BJ (cell line): ENCODE results near the gene SMIM7. TPM values are rescaled to one million over a fixed set of nuclear protein-coding genes. Genes with fewer than 3 reads are reported as not detected.

Source experiments
- CTCF ChIA-PET: fragments of 350-600 bp; formaldehyde crosslinking; extraction: SDS; loops from one replicate; lab custom pipeline; 2021; ENCODE audit warnings: antibody characterized with exemption, inconsistent platforms; lab: Yijun Ruan, JAX
- POLR2A ChIA-PET: fragments of 300-600 bp; sonication (Branson Sonifier 250); formaldehyde crosslinking; extraction: SDS; loops from one replicate; lab custom pipeline; 2021; ENCODE audit warnings: antibody characterized with exemption; lab: Charles Lee
- DNase-seq: peaks from one replicate; pipeline ENCODE4 v3.0.0-alpha.2; 2011; ENCODE audit warnings: low read depth
- H3K27me3 ChIP-seq: 2 replicates; pipeline ENCODE4 v1.6.0; 2011; ENCODE audit warnings: low read length; ENCODE audit not compliant: control insufficient read depth, insufficient read depth
- H3K36me3 ChIP-seq: 2 replicates; pipeline ENCODE4 v1.5.1; 2011; ENCODE audit warnings: low read length; ENCODE audit not compliant: control insufficient read depth, insufficient read depth
- H3K4me3 ChIP-seq: 2 replicates; pipeline ENCODE4 v1.5.1; 2011; ENCODE audit warnings: low read depth, mild to moderate bottlenecking, control low read depth, low read length
- polyA plus RNA-seq: library from polyadenylated mRNA; depleted of rRNA; stranded (reverse); fragments of >200 nt; gene quantifications from 2 replicates; pipeline ENCODE4 v1.2.3, GENCODE V29; 2011
- TF ChIP-seq, protein P1 (sequence below): IDR thresholded peaks from 2 replicates; pipeline ENCODE4 v1.5.1; 2011; ENCODE audit warnings: low read depth, mild to moderate bottlenecking, control low read depth, inconsistent platforms, low read length, moderate library complexity; ENCODE audit not compliant: insufficient read depth

The SMIM7 gene
- polyA plus RNA-seq, 1 experiment: 61.4 TPM

- DNase-seq: no peak
- Histone ChIP-seq H3K27me3 (no peaks in the 10 kb centered on the region), H3K4me3 (no peak overlapping the region), H3K36me3 (peaks cover 2% of the 10 kb centered on the region; the same call in 1 of the 2 replicates)
- POLR2A ChIA-PET: no interaction called here
- TF ChIP-seq, protein P1, sequence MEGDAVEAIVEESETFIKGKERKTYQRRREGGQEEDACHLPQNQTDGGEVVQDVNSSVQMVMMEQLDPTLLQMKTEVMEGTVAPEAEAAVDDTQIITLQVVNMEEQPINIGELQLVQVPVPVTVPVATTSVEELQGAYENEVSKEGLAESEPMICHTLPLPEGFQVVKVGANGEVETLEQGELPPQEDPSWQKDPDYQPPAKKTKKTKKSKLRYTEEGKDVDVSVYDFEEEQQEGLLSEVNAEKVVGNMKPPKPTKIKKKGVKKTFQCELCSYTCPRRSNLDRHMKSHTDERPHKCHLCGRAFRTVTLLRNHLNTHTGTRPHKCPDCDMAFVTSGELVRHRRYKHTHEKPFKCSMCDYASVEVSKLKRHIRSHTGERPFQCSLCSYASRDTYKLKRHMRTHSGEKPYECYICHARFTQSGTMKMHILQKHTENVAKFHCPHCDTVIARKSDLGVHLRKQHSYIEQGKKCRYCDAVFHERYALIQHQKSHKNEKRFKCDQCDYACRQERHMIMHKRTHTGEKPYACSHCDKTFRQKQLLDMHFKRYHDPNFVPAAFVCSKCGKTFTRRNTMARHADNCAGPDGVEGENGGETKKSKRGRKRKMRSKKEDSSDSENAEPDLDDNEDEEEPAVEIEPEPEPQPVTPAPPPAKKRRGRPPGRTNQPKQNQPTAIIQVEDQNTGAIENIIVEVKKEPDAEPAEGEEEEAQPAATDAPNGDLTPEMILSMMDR: no peak
- CTCF ChIA-PET: no interaction called here
Observed at GRCh38 chr19:16623576-16623975, 36.4 kb downstream of the SMIM7 start.

GRCh38 chr19:16623066-16623465, 36.9 kb downstream of the SMIM7 start:
- ChIA-PET CTCF (no interaction called here), POLR2A (no interaction called here)
- DNase-seq: no peak
- peaks cover 2% of the 10 kb centered on the region; the same call in 1 of the 2 replicates for H3K36me3 ChIP-seq
- no peak overlapping the region for H3K4me3 ChIP-seq
- TF ChIP-seq, protein P1: no peak
- H3K27me3 ChIP-seq: no peaks in the 10 kb centered on the region

DNA sequence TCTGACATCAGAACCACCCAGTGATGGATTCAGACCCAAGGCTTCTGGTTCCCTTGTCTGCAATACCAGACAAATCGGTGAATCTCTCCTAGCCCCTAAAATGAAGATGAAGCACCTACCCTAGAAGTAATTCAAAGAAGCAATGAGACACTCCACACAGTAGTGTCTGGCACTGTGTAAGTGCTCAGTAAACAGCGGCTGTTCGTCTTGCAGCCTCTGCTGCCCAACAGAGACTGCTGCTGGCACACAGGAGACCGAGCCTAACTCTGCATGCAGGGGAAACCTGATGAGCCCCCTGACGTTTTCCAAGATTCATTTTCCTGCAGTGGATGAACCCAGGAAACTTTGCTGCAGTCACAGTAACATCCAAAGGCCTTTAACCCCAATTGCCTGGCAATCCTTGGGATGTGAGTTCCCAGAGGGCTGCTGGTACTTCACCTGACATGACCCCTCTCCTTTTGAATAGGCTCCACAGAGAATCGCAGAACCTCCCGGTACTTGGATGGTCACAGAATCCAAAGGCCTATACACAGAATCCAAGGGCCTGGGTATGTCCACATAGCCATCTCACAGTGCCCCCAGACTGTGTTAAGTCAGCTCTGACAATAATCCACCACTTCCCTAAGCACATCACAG, 38.7 kb downstream of the SMIM7 start:
- H3K27me3 ChIP-seq: no peaks in the 10 kb centered on the region
- DNase-seq: no peak
- peaks cover 2% of the 10 kb centered on the region; the same call in 1 of the 2 replicates for H3K36me3 ChIP-seq
- ChIA-PET CTCF (no interaction called here), POLR2A (no interaction called here)
- no peak overlapping the region for H3K4me3 ChIP-seq
- TF ChIP-seq, protein P1: no peak

GRCh38 chr19:16620584-16620983, 39.4 kb downstream of the SMIM7 start:
- CTCF ChIA-PET: no interaction called here
- Histone ChIP-seq H3K27me3 (no peaks in the 10 kb centered on the region), H3K36me3 (peaks cover 2% of the 10 kb centered on the region; the same call in 1 of the 2 replicates), H3K4me3 (no peak overlapping the region)
- TF ChIP-seq, protein P1: no peak
- no peak for DNase-seq
- POLR2A ChIA-PET: no interaction called here

DNA sequence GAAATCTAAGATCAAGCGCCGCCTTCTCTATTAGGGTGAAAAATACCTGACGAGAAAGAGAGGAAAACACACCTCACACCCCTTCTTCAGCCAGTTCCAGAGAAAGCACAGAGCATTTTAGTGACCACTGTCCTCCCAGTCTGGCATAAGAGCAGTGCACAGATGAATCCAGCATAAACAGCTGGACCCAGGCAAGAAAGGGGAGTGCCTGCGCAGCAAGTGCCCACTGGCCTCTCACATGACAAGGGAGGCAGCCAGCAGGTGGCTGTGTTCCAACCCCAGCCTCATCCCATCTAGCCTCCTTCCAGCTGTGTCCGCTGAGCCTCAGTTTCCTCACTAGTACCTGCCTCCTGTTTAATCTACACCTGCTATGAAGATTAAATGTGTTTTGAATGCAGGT, 39.9 kb downstream of the SMIM7 start:
- DNase-seq: no peak
- no peaks in the 10 kb centered on the region for H3K27me3 ChIP-seq
- POLR2A ChIA-PET: no interaction called here
- peaks cover 2% of the 10 kb centered on the region; the same call in 1 of the 2 replicates for H3K36me3 ChIP-seq
- H3K4me3 ChIP-seq: no peak overlapping the region
- CTCF ChIA-PET: no interaction called here
- TF ChIP-seq, protein P1: no peak
